NOMO-1 (cell line): Measurements from ENCODE around the gene TSPAN9.
"Not testable (repeated sequence)": the region's sequence is repeated elsewhere in the genome, so short reads cannot be mapped to it uniquely, and the experiment has no call there.

Experiments used
- DNase-seq, 2 experiments: peaks; one replicate each; lab custom pipeline; 2025; ENCODE audit not compliant: unreplicated experiment in 2 of 2; lab: John Stamatoyannopoulos, UW

The TSPAN9 gene

GRCh38 chr12:3043406-3043805 is 33.8 kb upstream of the TSPAN9 start:
- DNase-seq, result no peak

GRCh38 chr12:3044141-3044630 is 33.0 kb upstream of the TSPAN9 start:
- DNase-seq, result no peak

- no peak for DNase-seq
These were observed 31.7 kb upstream of the TSPAN9 start for GRCh38 chr12:3045494-3045893.

GRCh38 chr12:3045989-3046388 is 31.2 kb upstream of the TSPAN9 start:
- no peak for DNase-seq

GRCh38 chr12:3046441-3047200 is 30.6 kb upstream of the TSPAN9 start:
- no peak for DNase-seq

- DNase-seq, result no peak
These were observed 29.2 kb upstream of the TSPAN9 start for GRCh38 chr12:3047961-3048360.

GRCh38 chr12:3048540-3048939 is 28.6 kb upstream of the TSPAN9 start:
- DNase-seq, result no peak

- DNase-seq, result no peak
These were observed 28.0 kb upstream of the TSPAN9 start for GRCh38 chr12:3049176-3049575.

- no peak for DNase-seq
These were observed 27.4 kb upstream of the TSPAN9 start for GRCh38 chr12:3049611-3050249.

- DNase-seq, result no peak
These were observed 22.8 kb upstream of the TSPAN9 start for GRCh38 chr12:3054374-3054773.

GRCh38 chr12:3055026-3055703 is 22.0 kb upstream of the TSPAN9 start:
- DNase-seq, result no peak

- no peak for DNase-seq
These were observed 21.3 kb upstream of the TSPAN9 start for GRCh38 chr12:3055704-3056467.

- no peak for DNase-seq
These were observed 16.1 kb upstream of the TSPAN9 start for GRCh38 chr12:3061059-3061458.

- DNase-seq, result no peak
These were observed 15.5 kb upstream of the TSPAN9 start for GRCh38 chr12:3061501-3062215.

GRCh38 chr12:3065300-3065699 is 11.9 kb upstream of the TSPAN9 start:
- no peak for DNase-seq

- not testable (repeated sequence) for DNase-seq
These were observed 11.3 kb upstream of the TSPAN9 start for GRCh38 chr12:3065846-3066245.

- DNase-seq, result no peak
These were observed 7.5 kb upstream of the TSPAN9 start for GRCh38 chr12:3069714-3070113.

GRCh38 chr12:3071107-3071506 is 6.1 kb upstream of the TSPAN9 start:
- no peak for DNase-seq

- no peak for DNase-seq
These were observed 5.5 kb upstream of the TSPAN9 start for GRCh38 chr12:3071710-3072109.
